Measurements from ENCODE around the gene TNC. TPM values are rescaled to one million over a fixed set of nuclear protein-coding genes. Genes with fewer than 3 reads are reported as not detected.

TNC gene
- total and polyA plus RNA-seq, 2 donors (not counting 3 experiments of a cell fraction or from before 2014, with no cell fraction given), result 0.29 TPM; not detected in 1

GRCh38 chr9:115121181-115121580 lies 3.2 kb upstream of the TNC start:
- BruUV-seq (replicated peaks), result no TSS peak

More at GRCh38 chr9:115121181-115121580, 3.2 kb upstream of the TNC start:
- dilution Hi-C loops (cut with MboI; ENCODE audit: extremely low pct_ligation_motif_present, low sequenced_read_pairs) (no loop called here), intact Hi-C loops (cut with micrococcal nuclease) (no loop called here)
- no peak for DNase-seq (ENCODE audit: low read depth, low spot score)
- ChIA-PET POLR2A (no interaction called here), CTCF (no interaction called here)
- Histone ChIP-seq H3K9me3 (replicated peaks; ENCODE audit: control insufficient read depth, insufficient read depth, low read length) (no peaks in the 10 kb centered on the region), H3K4me1 (ENCODE audit: control insufficient read depth, extremely low read depth, insufficient read depth, low read length) (no peaks in the 10 kb centered on the region), H3K79me2 (ENCODE audit: control insufficient read depth, insufficient read depth, low read length) (no peaks in the 10 kb centered on the region), H2AFZ (ENCODE audit: low read depth, low read length) (no peak overlapping the region), H4K20me1 (replicated peaks; ENCODE audit: control insufficient read depth, extremely low read depth, insufficient read depth, low read length) (no peaks in the 10 kb centered on the region), H3K9ac (replicated peaks; ENCODE audit: extremely low read depth, insufficient read depth, low read length) (no peak overlapping the region), H3K36me3 (ENCODE audit: control insufficient read depth in 2 of 2, extremely low read depth in 1 of 2, insufficient read depth in 2 of 2, low read length in 2 of 2) (no peaks in the 10 kb centered on the region), H3K27me3 (ENCODE audit: control insufficient read depth in 2 of 2, insufficient read depth in 2 of 2, low read length in 2 of 2) (no peaks in the 10 kb centered on the region), H3K4me2 (ENCODE audit: insufficient read depth, low read length) (no peak overlapping the region), H3K4me3 (replicated peaks in 1 of 3; ENCODE audit: insufficient read depth in 1 of 3, low read depth in 1 of 3, low read length in 3 of 3) (no peak overlapping the region), H3K9me1 (replicated peaks; ENCODE audit: control insufficient read depth, extremely low read depth, insufficient read depth, low read length) (no peaks in the 10 kb centered on the region), H3K27ac (ENCODE audit: insufficient read depth, low read depth, low read length) (no peak overlapping the region)
- no peak for TF ChIP-seq FOS (IDR thresholded peaks at IDR 0.05; ENCODE audit: borderline replicate concordance, insufficient read depth, low read length)
- no peak for TF ChIP-seq MYC (IDR thresholded peaks at IDR 0.05; ENCODE audit: low read depth, low read length)
- TF ChIP-seq EZH2 (IDR thresholded peaks at IDR 0.05; ENCODE audit: borderline replicate concordance, low read depth, low read length, severe bottlenecking), result no peak
- TF ChIP-seq CTCF (IDR thresholded peaks at IDR 0.05; ENCODE audit: extremely low read depth in 1 of 2, insufficient read depth in 1 of 2, low read depth in 1 of 2, low read length in 2 of 2), result no peak
- TF ChIP-seq GATA2 (IDR thresholded peaks at IDR 0.05; ENCODE audit: insufficient read depth, insufficient read length, low read depth, low read length), result no peak
- no peak for TF ChIP-seq MAX (IDR thresholded peaks at IDR 0.05; ENCODE audit: insufficient read depth, insufficient read length)
- TF ChIP-seq POLR2A (IDR thresholded peaks at IDR 0.05; ENCODE audit: low read depth, low read length), result no peak
- no peak for FAIRE-seq

Measured in endothelial cell of umbilical vein (primary cell).